Adrenal gland (tissue), 5 donors: Measurements from ENCODE around the gene CDK1.

ENCODE experiments used
- CTCF ChIP-seq, 6 experiments: fragments of 450-650 bp in 4 of 6; fragments of 200-600 bp in 2 of 6; sonication (generic) in 1 of 6; IDR thresholded peaks; 1 replicate in 5 of 6; 2 replicates in 1 of 6; pipeline versions ENCODE4 v1.5.1 to v1.8.0; 2016 to 2021; ENCODE audit warnings: antibody characterized with exemption in 6 of 6, mild to moderate bottlenecking in 2 of 6, moderate library complexity in 1 of 6
- POLR2A ChIP-seq, 2 donors: fragments of 450-650 bp; IDR thresholded peaks; one replicate each; pipeline ENCODE4 v1.6.1; 2017; ENCODE audit warnings: antibody characterized with exemption in 2 of 2, mild to moderate bottlenecking in 2 of 2, moderate library complexity in 1 of 2
- donor health status: DM: no; HTN: no; CAD: no.

- TF ChIP-seq CTCF (IDR thresholded peaks at IDR 0.05) (no peak), POLR2A (IDR thresholded peaks at IDR 0.05) (no peak)
These were observed 22.6 kb downstream of the CDK1 start for GRCh38 chr10:60800918-60801317.
